GM23338 (cell line): ENCODE measurements around the gene AFAP1L2. TPM values are rescaled to one million over a fixed set of nuclear protein-coding genes. Genes with fewer than 3 reads are reported as not detected.

Experiments
- ATAC-seq: fragments of 200-7000 bp; cut with Tn5 transposase; 3 replicates; pipeline ENCODE4 v1.9.1; 2020
- DNase-seq: peaks from one replicate; pipeline ENCODE4 v3.0.0-alpha.2; 2015; ENCODE audit warnings: low spot score
- H2AFZ ChIP-seq: fragments of 200-600 bp; sonication (generic); 2 replicates; pipeline ENCODE4 v1.8.0; 2016; ENCODE audit warnings: antibody characterized with exemption, mild to moderate bottlenecking, moderate library complexity
- H3F3A ChIP-seq: fragments of 200-600 bp; sonication (generic); replicated peaks from 2 replicates; pipeline ENCODE4 v1.8.0; 2017; ENCODE audit warnings: antibody characterized with exemption, mixed run types, low read depth
- H3K27ac ChIP-seq: fragments of 200-600 bp; sonication (generic); 2 replicates; pipeline ENCODE4 v1.6.1; 2016; ENCODE audit warnings: low read depth
- H3K27me3 ChIP-seq: fragments of 200-600 bp; sonication (generic); 2 replicates; pipeline ENCODE4 v1.8.0; 2016; ENCODE audit warnings: mild to moderate bottlenecking, mixed run types, moderate library complexity; ENCODE audit not compliant: insufficient read depth
- H3K36me3 ChIP-seq: fragments of 200-600 bp; sonication (generic); 2 replicates; pipeline ENCODE4 v1.8.0; 2016; ENCODE audit warnings: mild to moderate bottlenecking; ENCODE audit not compliant: insufficient read depth
- H3K4me1 ChIP-seq: fragments of 200-600 bp; sonication (generic); 2 replicates; pipeline ENCODE4 v1.8.0; 2016; ENCODE audit warnings: mild to moderate bottlenecking, moderate library complexity; ENCODE audit not compliant: insufficient read depth
- H3K4me2 ChIP-seq: fragments of 200-600 bp; sonication (generic); 2 replicates; pipeline ENCODE4 v1.7.1; 2017; ENCODE audit warnings: mixed run types
- H3K4me3 ChIP-seq: fragments of 200-600 bp; sonication (generic); 2 replicates; pipeline ENCODE4 v1.6.1; 2016; ENCODE audit warnings: mixed run types
- H3K79me2 ChIP-seq: fragments of 200-600 bp; sonication (generic); replicated peaks from 2 replicates; pipeline ENCODE4 v1.8.0; 2017; ENCODE audit warnings: mild to moderate bottlenecking; ENCODE audit not compliant: insufficient read depth
- H3K9me2 ChIP-seq: fragments of 200-600 bp; sonication (generic); 2 replicates; pipeline ENCODE4 v1.8.0; 2017; ENCODE audit not compliant: insufficient read depth
- H4K20me1 ChIP-seq: fragments of 200-600 bp; sonication (generic); replicated peaks from 2 replicates; pipeline ENCODE4 v1.8.0; 2017; ENCODE audit warnings: mild to moderate bottlenecking; ENCODE audit not compliant: insufficient read depth
- H3K27ac Mint-ChIP-seq: 2 replicates; pipeline ENCODE4 v1.8.0; 2020; ENCODE audit warnings: inconsistent platforms, mild to moderate bottlenecking, moderate library complexity, mixed read lengths
- H3K27me3 Mint-ChIP-seq: 3 replicates; pipeline ENCODE4 v1.8.0; 2022; ENCODE audit warnings: low read depth, mild to moderate bottlenecking, moderate library complexity, mixed read lengths, inconsistent platforms; ENCODE audit not compliant: insufficient read depth, poor library complexity
- H3K36me3 Mint-ChIP-seq: 3 replicates; pipeline ENCODE4 v1.8.0; 2021; ENCODE audit warnings: low read depth, mild to moderate bottlenecking, inconsistent platforms, moderate library complexity, mixed read lengths
- H3K4me1 Mint-ChIP-seq: 3 replicates; pipeline ENCODE4 v1.8.0; 2020; ENCODE audit warnings: mild to moderate bottlenecking, inconsistent platforms, mixed read lengths
- H3K4me3 Mint-ChIP-seq: 3 replicates; pipeline ENCODE4 v1.8.0; 2021; ENCODE audit warnings: moderate library complexity, mild to moderate bottlenecking, inconsistent platforms, mixed read lengths
- H3K9me3 Mint-ChIP-seq: 3 replicates; pipeline ENCODE4 v1.8.0; 2020; ENCODE audit warnings: moderate library complexity, mild to moderate bottlenecking, inconsistent platforms, mixed read lengths
- CREB1 ChIP-seq: fragments of 250-450 bp; sonication (Bioruptor Pico); IDR thresholded peaks from 2 replicates; pipeline ENCODE4 v1.5.0; 2020; ENCODE audit warnings: low read depth, mild to moderate bottlenecking, moderate library complexity
- ETS1 ChIP-seq: IDR thresholded peaks from 2 replicates; pipeline ENCODE4 v1.6.1; 2016; ENCODE audit warnings: antibody characterized with exemption
- EZH2 ChIP-seq: fragments of 200-600 bp; sonication (generic); IDR thresholded peaks from one replicate; pipeline ENCODE4 v1.8.0; 2017; ENCODE audit warnings: antibody characterized with exemption, mild to moderate bottlenecking, low read depth; ENCODE audit not compliant: unreplicated experiment
- EZH2phosphoT487 ChIP-seq: fragments of 200-600 bp; sonication (generic); IDR thresholded peaks from one replicate; pipeline ENCODE4 v1.8.1; 2018; ENCODE audit warnings: antibody characterized with exemption; ENCODE audit not compliant: unreplicated experiment
- JUNB ChIP-seq: IDR thresholded peaks from one replicate; pipeline ENCODE4 v1.6.1; 2016; ENCODE audit warnings: antibody characterized with exemption; ENCODE audit not compliant: unreplicated experiment
- NANOG ChIP-seq: IDR thresholded peaks from 2 replicates; pipeline ENCODE4 v1.6.1; 2016; ENCODE audit warnings: antibody characterized with exemption, borderline replicate concordance
- POLR2AphosphoS5 ChIP-seq: IDR thresholded peaks from 2 replicates; pipeline ENCODE4 v1.6.1; 2016; ENCODE audit warnings: antibody characterized with exemption, low read depth
- REST ChIP-seq: IDR thresholded peaks from one replicate; pipeline ENCODE4 v1.6.1; 2018; ENCODE audit warnings: antibody characterized with exemption; ENCODE audit not compliant: unreplicated experiment
- STAT1 ChIP-seq: IDR thresholded peaks from one replicate; pipeline ENCODE4 v1.6.1; 2016; ENCODE audit warnings: antibody characterized with exemption; ENCODE audit not compliant: unreplicated experiment
- ZNF114 ChIP-seq: fragments of 250-450 bp; sonication (Bioruptor Pico); IDR thresholded peaks from 2 replicates; pipeline ENCODE4 v1.5.0; 2020; ENCODE audit warnings: mild to moderate bottlenecking, moderate library complexity
- ZNF331 ChIP-seq: fragments of 250-450 bp; sonication (Bioruptor Pico); IDR thresholded peaks from 2 replicates; pipeline ENCODE4 v1.5.0; 2020; ENCODE audit warnings: low read depth, mild to moderate bottlenecking, moderate library complexity
- polyA plus RNA-seq: library from polyadenylated mRNA; unstranded; fragments of >200 nt; fragmentation: Nextera tagmentation; extraction: Ambion mirVana; gene quantifications from 2 replicates; pipeline ENCODE4 v1.2.1, GENCODE V29; 2016
- total RNA-seq: library from RNA; depleted of rRNA; stranded (reverse); fragments of >200 nt; shearing (Covaris generic); gene quantifications from 2 replicates; pipeline ENCODE4 v1.2.3, GENCODE V29; 2014

AFAP1L2 gene
- total and polyA plus RNA-seq, 2 experiments from 2014 or later, result 2.3 to 6.5 TPM

- no peak overlapping the region for H3K4me3 ChIP-seq
- H4K20me1 ChIP-seq, result no peaks in the 10 kb centered on the region
- H3K9me3 Mint-ChIP-seq, result no peaks in the 10 kb centered on the region
- no peak overlapping the region for H2AFZ ChIP-seq
- H3F3A ChIP-seq, result no peaks in the 10 kb centered on the region
- no peaks in the 10 kb centered on the region for H3K9me2 ChIP-seq
- no peaks in the 10 kb centered on the region for H3K79me2 ChIP-seq
- H3K27me3 Mint-ChIP-seq, result no peaks in the 10 kb centered on the region
- DNase-seq (no peak), ATAC-seq (no peak)
- no peak overlapping the region for H3K4me2 ChIP-seq
- no peak overlapping the region for H3K27ac Mint-ChIP-seq
- H3K27ac ChIP-seq, result no peak overlapping the region
- no peaks in the 10 kb centered on the region for H3K36me3 ChIP-seq
- TF ChIP-seq EZH2phosphoT487, result no peak
- no peaks in the 10 kb centered on the region for H3K36me3 Mint-ChIP-seq
- no peaks in the 10 kb centered on the region for H3K4me1 ChIP-seq
- no peak overlapping the region for H3K4me3 Mint-ChIP-seq
- no peaks in the 10 kb centered on the region for H3K27me3 ChIP-seq
- no peaks in the 10 kb centered on the region for H3K4me1 Mint-ChIP-seq
Observed at GRCh38 chr10:114379631-114380041, 24.7 kb downstream of the AFAP1L2 start.

- no peaks in the 10 kb centered on the region for H3K36me3 Mint-ChIP-seq
- DNase-seq (no peak), ATAC-seq (no peak)
- H3K27ac Mint-ChIP-seq, result no peak overlapping the region
- Histone ChIP-seq H3K9me2 (no peaks in the 10 kb centered on the region), H3K4me3 (no peak overlapping the region), H4K20me1 (no peaks in the 10 kb centered on the region), H3K79me2 (no peaks in the 10 kb centered on the region), H3K4me2 (no peak overlapping the region), H3K4me1 (peaks cover 11% of the 10 kb centered on the region; the same call in 1 of the 2 replicates), H2AFZ (no peak overlapping the region), H3K27ac (no peak overlapping the region), H3F3A (no peaks in the 10 kb centered on the region), H3K27me3 (no peaks in the 10 kb centered on the region), H3K36me3 (no peaks in the 10 kb centered on the region)
- H3K27me3 Mint-ChIP-seq, result peaks cover 4% of the 10 kb centered on the region
- no peak overlapping the region for H3K4me3 Mint-ChIP-seq
- H3K9me3 Mint-ChIP-seq, result no peaks in the 10 kb centered on the region
- no peak for TF ChIP-seq EZH2
- TF ChIP-seq CREB1 (CRISPR knock-in tag), result no peak
- TF ChIP-seq ETS1, result no peak
- TF ChIP-seq NANOG, result no peak
- no peak for TF ChIP-seq POLR2AphosphoS5
- peaks cover 12% of the 10 kb centered on the region for H3K4me1 Mint-ChIP-seq
Observed at GRCh38 chr10:114376523-114376922, 27.8 kb downstream of the AFAP1L2 start.

- H3K36me3 ChIP-seq, result no peaks in the 10 kb centered on the region
- DNase-seq (no peak), ATAC-seq (no peak)
- H3K27me3 ChIP-seq, result no peaks in the 10 kb centered on the region
- no peaks in the 10 kb centered on the region for H4K20me1 ChIP-seq
- peaks cover 12% of the 10 kb centered on the region for H3K4me1 Mint-ChIP-seq
- H3K4me3 Mint-ChIP-seq, result no peak overlapping the region
- H3K9me2 ChIP-seq, result no peaks in the 10 kb centered on the region
- no peak overlapping the region for H2AFZ ChIP-seq
- H3K27me3 Mint-ChIP-seq, result peaks cover 4% of the 10 kb centered on the region
- H3K27ac ChIP-seq, result no peak overlapping the region
- no peak overlapping the region for H3K27ac Mint-ChIP-seq
- no peaks in the 10 kb centered on the region for H3K9me3 Mint-ChIP-seq
- no peaks in the 10 kb centered on the region for H3F3A ChIP-seq
- H3K36me3 Mint-ChIP-seq, result no peaks in the 10 kb centered on the region
- no peak overlapping the region for H3K4me3 ChIP-seq
- H3K4me1 ChIP-seq, result peaks cover 11% of the 10 kb centered on the region; the same call in 1 of the 2 replicates
- H3K79me2 ChIP-seq, result no peaks in the 10 kb centered on the region
- no peak overlapping the region for H3K4me2 ChIP-seq
- no peak for TF ChIP-seq ZNF331
- no peak for TF ChIP-seq JUNB
- no peak for TF ChIP-seq EZH2
- no peak for TF ChIP-seq POLR2AphosphoS5
- TF ChIP-seq NANOG, result no peak
- no peak for TF ChIP-seq EZH2phosphoT487
- TF ChIP-seq REST, result no peak
- no peak for TF ChIP-seq ZNF114 (CRISPR knock-in tag)
- no peak for TF ChIP-seq STAT1
- no peak for TF ChIP-seq ETS1
Observed at GRCh38 chr10:114375047-114375446, 29.3 kb downstream of the AFAP1L2 start.
